GM19397 (cell line): Measurements from ENCODE around the gene ISOC1.

Experiments used
- ATAC-seq: cut with Tn5 transposase; IDR thresholded peaks from one replicate; pipeline ENCODE4 v1.9.1; 2021; ENCODE audit warnings: mild to moderate bottlenecking, moderate library complexity; ENCODE audit not compliant: unreplicated experiment

The ISOC1 gene

GRCh38 chr5:129094087-129094923 is at the start of gene ISOC1:
ISOC1 (plus strand) TSS chr5:129094749; CDS start chr5:129094767, 18 bp downstream.
- ATAC-seq, result peak; percentile 92

- no peak for ATAC-seq
These were observed 48.4 kb upstream of the ISOC1 start for GRCh38 chr5:129046151-129046550.

GRCh38 chr5:129048509-129048908 is 46.0 kb upstream of the ISOC1 start:
- ATAC-seq, result no peak

GRCh38 chr5:129049126-129049799 is 45.3 kb upstream of the ISOC1 start:
- no peak for ATAC-seq

DNA sequence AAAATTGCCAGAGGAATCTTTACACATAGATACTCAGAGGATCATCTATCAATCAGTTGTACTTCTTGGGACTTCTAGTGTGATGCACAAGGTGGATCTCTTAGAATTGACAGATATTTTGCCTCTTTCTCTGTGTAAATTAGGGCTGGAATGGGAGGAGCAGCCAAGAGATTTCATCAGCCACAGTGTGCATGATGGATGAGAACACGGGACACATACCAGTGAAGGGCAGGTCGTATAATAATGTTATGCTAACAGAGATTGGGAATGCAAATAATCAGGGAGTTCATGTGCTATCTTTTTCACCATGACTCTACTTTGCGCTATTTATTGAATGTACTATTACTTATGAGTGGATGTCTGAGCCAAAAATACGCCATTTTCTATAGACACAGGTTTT is 43.3 kb upstream of the ISOC1 start:
- no peak for ATAC-seq

GRCh38 chr5:129053438-129053837 is 41.1 kb upstream of the ISOC1 start:
- ATAC-seq, result no peak

DNA sequence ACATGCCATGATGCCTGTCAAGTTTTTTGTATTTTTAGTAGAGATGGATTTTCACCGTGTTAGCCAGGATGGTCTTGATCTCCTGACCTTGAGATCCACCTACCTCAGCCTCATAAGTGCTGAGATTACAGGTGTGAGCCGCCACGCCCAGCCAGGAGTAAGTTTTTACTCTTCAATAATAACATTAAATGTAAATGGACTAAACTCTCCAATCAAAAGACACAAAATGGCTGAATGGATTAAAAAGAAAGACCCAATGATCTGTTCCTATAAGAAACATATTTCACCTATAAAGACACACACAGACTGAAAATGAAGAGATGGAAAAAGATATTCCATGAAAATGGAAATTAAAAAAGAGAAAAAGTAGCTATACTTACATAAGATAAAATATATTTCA is 37.2 kb upstream of the ISOC1 start:
- ATAC-seq, result no peak

DNA sequence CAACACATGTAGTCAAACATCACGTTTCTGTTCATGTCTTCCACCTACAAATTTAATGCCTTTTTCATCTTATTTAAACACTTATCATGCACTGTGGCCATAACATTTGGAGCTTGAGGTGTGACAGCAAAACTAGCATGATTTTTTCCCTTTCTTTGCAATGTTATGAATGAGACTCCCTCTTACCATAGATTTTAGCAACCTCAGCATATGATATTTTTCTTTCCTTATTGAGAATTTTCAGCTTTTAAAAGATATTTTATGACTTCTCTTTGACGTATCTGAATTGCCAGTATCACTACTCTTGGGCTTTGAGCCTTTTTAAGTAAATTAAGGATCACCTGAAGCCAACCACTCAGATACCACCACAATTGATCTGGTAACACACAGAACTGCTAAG is 32.7 kb upstream of the ISOC1 start:
- ATAC-seq, result no peak

DNA sequence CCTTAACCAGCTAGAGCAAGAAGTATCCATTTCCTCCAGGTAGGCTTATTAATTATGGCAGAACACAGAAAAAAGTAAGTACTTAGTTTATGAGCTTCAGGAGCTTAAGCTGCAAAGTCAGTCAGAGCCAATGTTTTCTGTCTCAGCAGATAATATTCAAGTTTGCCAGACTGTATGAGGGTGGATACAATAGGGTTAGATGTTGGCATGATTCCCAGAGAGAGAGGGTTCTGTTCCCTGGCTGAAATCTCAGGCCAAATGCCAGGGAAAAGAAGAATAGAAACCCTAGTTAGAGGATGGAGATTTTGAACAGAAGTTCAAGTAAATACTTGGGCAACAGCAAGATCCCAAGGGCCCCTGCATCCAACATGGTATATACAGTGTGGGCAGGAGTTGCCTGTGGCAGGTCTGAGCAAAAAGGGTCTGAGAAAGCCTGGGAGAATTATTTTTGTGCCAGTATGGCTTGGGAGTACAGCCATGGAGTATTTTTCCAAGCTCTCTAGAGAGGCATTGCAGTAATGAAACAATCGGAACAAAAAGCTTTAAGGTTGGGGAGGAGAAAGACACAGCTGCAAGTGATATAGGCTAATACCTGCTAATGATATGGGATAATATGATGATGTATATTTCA is 31.0 kb upstream of the ISOC1 start:
- ATAC-seq, result no peak

DNA sequence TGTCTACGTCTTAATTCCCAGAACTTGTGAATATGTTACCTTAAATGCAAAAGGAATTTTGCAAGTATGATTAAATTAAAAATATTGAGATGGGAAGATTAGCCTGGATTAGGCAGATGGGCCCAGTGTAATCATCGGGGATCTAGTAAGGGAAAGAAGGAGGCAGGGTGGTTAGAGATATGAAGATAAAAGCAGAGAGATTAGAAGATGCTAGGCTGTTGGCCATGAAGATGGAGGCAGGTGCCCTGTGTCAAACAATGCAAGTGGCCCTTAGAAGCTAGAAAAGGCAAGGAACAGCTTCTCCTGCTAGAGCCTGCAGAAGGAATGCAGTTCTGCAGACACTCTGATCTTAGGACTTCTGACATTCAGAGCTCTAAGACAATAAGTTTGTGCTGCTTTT is 28.8 kb upstream of the ISOC1 start:
- ATAC-seq, result no peak

- ATAC-seq, result no peak
These were observed 26.8 kb upstream of the ISOC1 start for GRCh38 chr5:129067745-129068144.

- peak; percentile 71 for ATAC-seq
These were observed 25.3 kb upstream of the ISOC1 start for GRCh38 chr5:129069292-129069691.

- ATAC-seq, result no peak
These were observed 21.4 kb upstream of the ISOC1 start for GRCh38 chr5:129073111-129073510.

- no peak for ATAC-seq
These were observed 19.6 kb upstream of the ISOC1 start for GRCh38 chr5:129074903-129075302.

DNA sequence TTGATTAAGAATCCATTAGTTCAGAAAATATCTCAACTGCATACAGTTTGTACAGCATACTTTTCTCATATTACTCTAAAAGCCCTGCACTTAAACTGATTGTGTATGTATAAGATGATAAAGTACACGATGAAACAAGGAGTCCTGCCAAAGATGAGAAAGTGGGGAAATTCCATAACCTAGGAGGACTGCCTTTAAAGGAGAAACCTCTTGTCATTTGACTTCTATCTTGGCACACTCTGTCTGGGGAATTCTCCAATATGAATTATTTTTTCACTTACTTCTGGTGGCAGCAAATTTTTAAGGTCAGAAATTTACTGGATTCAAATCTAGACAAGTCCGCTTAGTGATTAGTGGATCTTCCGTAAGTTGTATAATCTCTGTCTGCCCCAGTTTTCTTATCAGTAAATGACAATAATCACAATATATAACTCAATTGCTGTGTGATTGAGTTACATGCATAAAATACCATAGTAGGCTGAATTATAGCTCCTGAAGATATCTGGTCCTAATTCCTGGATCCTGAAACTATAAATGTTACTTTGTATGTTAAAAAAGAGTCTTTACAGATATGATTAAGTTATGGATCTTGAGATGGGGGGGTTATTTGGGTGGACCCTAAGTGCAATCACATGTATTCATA is 17.0 kb upstream of the ISOC1 start:
- no peak for ATAC-seq

- ATAC-seq, result no peak
These were observed 16.3 kb upstream of the ISOC1 start for GRCh38 chr5:129078247-129078646.

GRCh38 chr5:129078660-129079059 is 15.9 kb upstream of the ISOC1 start:
- no peak for ATAC-seq

GRCh38 chr5:129079496-129079895 is 15.1 kb upstream of the ISOC1 start:
- no peak for ATAC-seq

GRCh38 chr5:129080766-129081165 is 13.8 kb upstream of the ISOC1 start:
- no peak for ATAC-seq

GRCh38 chr5:129082225-129083136 is 12.1 kb upstream of the ISOC1 start:
- no peak for ATAC-seq
